Stomach (tissue), 4 donors: ENCODE measurements around the gene PIP5K1B.

Experiments
- CTCF ChIP-seq, 7 experiments: fragments of 450-650 bp in 4 of 7; fragments of 200-600 bp in 3 of 7; sonication (generic) in 3 of 7; IDR thresholded peaks; one replicate each; pipeline ENCODE4 v1.5.1; 2016 to 2019; ENCODE audit warnings: antibody characterized with exemption in 7 of 7, control low read depth in 2 of 7, mild to moderate bottlenecking in 1 of 7
- POLR2A ChIP-seq, 4 donors: fragments of 450-650 bp; IDR thresholded peaks; one replicate each; pipeline ENCODE4 v1.6.1; 2016; ENCODE audit warnings: antibody characterized with exemption in 4 of 4, control low read depth in 2 of 4, mild to moderate bottlenecking in 1 of 4, moderate library complexity in 1 of 4

GRCh38 chr9:68927165-68927564 is 222.1 kb downstream of the PIP5K1B start:
- TF ChIP-seq POLR2A (IDR thresholded peaks at IDR 0.05): no peak
- no peak for TF ChIP-seq CTCF (IDR thresholded peaks at IDR 0.05)
